ENCODE data around the gene CPNE8. TPM values are rescaled to one million over a fixed set of nuclear protein-coding genes. Genes with fewer than 3 reads are reported as not detected.

Gene CPNE8
- total and polyA plus RNA-seq, 2 experiments from 2014 or later, result 3.5 to 4.1 TPM

GRCh38 chr12:38775457-38775856 lies 129.9 kb downstream of the CPNE8 start:
- Histone ChIP-seq H3K79me2 (ENCODE audit: insufficient read depth) (no peaks in the 10 kb centered on the region), H4K20me1 (ENCODE audit: insufficient read depth) (no peaks in the 10 kb centered on the region), H3K27ac (no peak overlapping the region), H3K9me2 (ENCODE audit: insufficient read depth) (no peaks in the 10 kb centered on the region), H3K36me3 (ENCODE audit: low read depth) (no peaks in the 10 kb centered on the region), H3K4me1 (ENCODE audit: insufficient read depth) (no peaks in the 10 kb centered on the region), H3K27me3 (replicated peaks; ENCODE audit: insufficient read depth) (no peaks in the 10 kb centered on the region), H3K4me3 (no peak overlapping the region), H3K9me3 (ENCODE audit: low read depth) (no peaks in the 10 kb centered on the region), H2AFZ (no peak overlapping the region), H3F3A (ENCODE audit: insufficient read depth) (no peaks in the 10 kb centered on the region), H3K4me2 (ENCODE audit: unreplicated experiment) (no peak overlapping the region), H3K9ac (no peak overlapping the region)
- no peak for DNase-seq
- TF ChIP-seq EZH2phosphoT487 (IDR thresholded peaks at IDR 0.05; ENCODE audit: insufficient read depth, low read depth) (no peak), EZH2 (IDR thresholded peaks at IDR 0.05; ENCODE audit: insufficient read depth, poor library complexity, severe bottlenecking) (no peak)
- in situ Hi-C loops (cut with MboI), result no loop called here

DNA sequence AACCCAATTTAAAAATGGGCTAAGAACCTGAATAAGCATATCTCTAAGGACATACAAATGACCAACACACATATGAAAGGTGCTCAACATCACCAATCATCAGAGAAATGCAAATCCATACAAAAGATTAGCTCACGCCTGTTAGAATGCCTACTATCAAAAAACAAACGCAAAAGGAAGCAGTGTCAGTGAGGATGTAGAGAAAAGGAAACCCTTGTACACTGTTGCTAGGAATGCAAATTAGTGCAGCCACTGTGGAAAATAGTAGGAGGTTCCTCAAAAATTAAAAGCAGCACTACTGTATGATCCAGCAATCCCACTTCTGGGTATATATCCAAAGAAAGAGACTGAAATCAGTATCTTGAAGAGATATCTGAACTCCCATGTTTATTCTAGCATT lies 133.0 kb downstream of the CPNE8 start:
- no peak overlapping the region for H3K27ac ChIP-seq
- H3F3A ChIP-seq (ENCODE audit: insufficient read depth), result no peaks in the 10 kb centered on the region
- WGBS, 2 experiments (ENCODE audit: low coverage in 1 of 2, low lambda C conversion rate in 2 of 2, missing lambda C conversion rate in 2 of 2), result 89 to 93% methylated on average over 2 of the region's 2 CpGs
- no peak overlapping the region for H3K4me2 ChIP-seq (ENCODE audit: unreplicated experiment)
- no peaks in the 10 kb centered on the region for H3K27me3 ChIP-seq (replicated peaks; ENCODE audit: insufficient read depth)
- no peaks in the 10 kb centered on the region for H3K79me2 ChIP-seq (ENCODE audit: insufficient read depth)
- TF ChIP-seq EZH2phosphoT487 (IDR thresholded peaks at IDR 0.05; ENCODE audit: insufficient read depth, low read depth) (no peak), EZH2 (IDR thresholded peaks at IDR 0.05; ENCODE audit: insufficient read depth, poor library complexity, severe bottlenecking) (no peak)
- no peaks in the 10 kb centered on the region for H3K9me3 ChIP-seq (ENCODE audit: low read depth)
- no peaks in the 10 kb centered on the region for H3K4me1 ChIP-seq (ENCODE audit: insufficient read depth)
- H2AFZ ChIP-seq, result no peak overlapping the region
- no peak overlapping the region for H3K4me3 ChIP-seq
- DNase-seq, result no peak
- no peaks in the 10 kb centered on the region for H3K36me3 ChIP-seq (ENCODE audit: low read depth)
- no peaks in the 10 kb centered on the region for H4K20me1 ChIP-seq (ENCODE audit: insufficient read depth)
- no peak overlapping the region for H3K9ac ChIP-seq
- in situ Hi-C loops (cut with MboI), result no loop called here
- H3K9me2 ChIP-seq (ENCODE audit: insufficient read depth), result no peaks in the 10 kb centered on the region

DNA sequence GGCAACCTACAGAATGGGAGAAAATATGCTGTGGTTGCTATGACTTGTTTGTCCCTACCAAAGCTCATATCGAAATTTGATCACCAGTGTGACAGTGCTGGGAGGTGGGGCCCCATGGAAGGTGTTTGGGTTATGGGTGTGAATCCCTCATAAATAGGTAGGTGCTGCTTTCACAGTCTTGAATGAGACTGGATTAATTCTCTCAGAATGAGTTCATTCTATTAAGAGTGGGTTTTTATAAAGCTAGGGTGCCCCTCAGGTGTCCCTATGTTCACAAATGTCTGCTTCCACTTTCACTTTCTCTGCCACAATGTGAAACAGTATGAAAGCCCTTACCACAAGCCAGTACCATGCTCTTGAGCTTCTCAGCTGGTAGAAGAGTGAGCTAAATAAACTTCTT lies 133.5 kb downstream of the CPNE8 start:
- Histone ChIP-seq H3K79me2 (ENCODE audit: insufficient read depth) (no peaks in the 10 kb centered on the region), H3K9me2 (ENCODE audit: insufficient read depth) (no peaks in the 10 kb centered on the region), H3K4me1 (ENCODE audit: insufficient read depth) (no peaks in the 10 kb centered on the region), H3K4me2 (ENCODE audit: unreplicated experiment) (no peak overlapping the region), H4K20me1 (ENCODE audit: insufficient read depth) (no peaks in the 10 kb centered on the region), H3F3A (ENCODE audit: insufficient read depth) (no peaks in the 10 kb centered on the region), H3K27me3 (replicated peaks; ENCODE audit: insufficient read depth) (no peaks in the 10 kb centered on the region), H3K9me3 (ENCODE audit: low read depth) (no peaks in the 10 kb centered on the region), H3K4me3 (no peak overlapping the region), H3K27ac (no peak overlapping the region), H3K9ac (no peak overlapping the region), H2AFZ (no peak overlapping the region), H3K36me3 (ENCODE audit: low read depth) (no peaks in the 10 kb centered on the region)
- 78 to 82% methylated on average over 1 of the region's 1 CpG for WGBS, 2 experiments (ENCODE audit: low coverage in 1 of 2, low lambda C conversion rate in 2 of 2, missing lambda C conversion rate in 2 of 2)
- TF ChIP-seq EZH2phosphoT487 (IDR thresholded peaks at IDR 0.05; ENCODE audit: insufficient read depth, low read depth) (no peak), EZH2 (IDR thresholded peaks at IDR 0.05; ENCODE audit: insufficient read depth, poor library complexity, severe bottlenecking) (no peak)
- in situ Hi-C loops (cut with MboI), result no loop called here
- DNase-seq, result no peak

DNA sequence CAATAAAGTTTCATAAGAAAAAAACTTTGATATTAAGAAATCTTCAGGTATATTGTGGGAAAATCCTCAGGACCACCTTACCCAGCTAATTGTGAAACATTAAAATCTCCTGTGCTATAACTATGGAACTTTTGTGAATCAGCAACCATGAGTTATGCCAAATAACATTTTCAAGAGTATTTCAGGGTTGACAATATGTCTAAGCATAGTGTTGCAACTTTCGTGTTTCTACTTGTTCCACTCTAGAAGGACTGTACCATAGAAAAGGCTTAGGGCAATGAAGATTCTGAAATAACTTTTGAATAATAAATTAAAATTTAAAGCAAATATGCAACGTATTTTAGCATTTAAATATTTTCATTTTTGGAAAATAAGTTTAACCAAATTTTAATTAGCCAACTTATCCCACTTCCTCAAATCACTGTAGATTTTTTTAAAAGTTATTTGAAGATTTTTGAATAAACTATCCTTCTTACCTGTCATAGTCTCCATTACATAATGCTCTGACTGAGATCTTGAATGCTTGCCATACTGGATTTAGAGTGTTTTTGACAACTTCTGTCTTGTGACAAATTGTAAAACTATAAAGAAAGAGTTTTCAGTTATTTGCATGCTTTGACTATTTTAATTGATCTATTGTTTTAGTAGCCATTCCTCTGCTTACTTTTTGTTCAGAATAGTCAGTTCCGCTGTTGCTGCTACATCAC lies 143.6 kb downstream of the CPNE8 start:
- Histone ChIP-seq H4K20me1 (ENCODE audit: insufficient read depth) (no peaks in the 10 kb centered on the region), H3K36me3 (ENCODE audit: low read depth) (no peaks in the 10 kb centered on the region), H3K27ac (no peak overlapping the region), H3K9ac (no peak overlapping the region), H3K9me2 (ENCODE audit: insufficient read depth) (no peaks in the 10 kb centered on the region), H3K4me1 (ENCODE audit: insufficient read depth) (no peaks in the 10 kb centered on the region), H3F3A (ENCODE audit: insufficient read depth) (no peaks in the 10 kb centered on the region), H3K4me2 (ENCODE audit: unreplicated experiment) (no peak overlapping the region), H3K4me3 (no peak overlapping the region), H3K27me3 (replicated peaks; ENCODE audit: insufficient read depth) (no peaks in the 10 kb centered on the region), H3K79me2 (ENCODE audit: insufficient read depth) (no peaks in the 10 kb centered on the region), H3K9me3 (ENCODE audit: low read depth) (no peaks in the 10 kb centered on the region), H2AFZ (no peak overlapping the region)
- no peak for DNase-seq
- in situ Hi-C loops (cut with MboI), result no loop called here
- TF ChIP-seq EZH2 (IDR thresholded peaks at IDR 0.05; ENCODE audit: insufficient read depth, poor library complexity, severe bottlenecking) (no peak), EZH2phosphoT487 (IDR thresholded peaks at IDR 0.05; ENCODE audit: insufficient read depth, low read depth) (no peak)
- WGBS, 2 experiments (ENCODE audit: low coverage in 1 of 2, low lambda C conversion rate in 2 of 2, missing lambda C conversion rate in 2 of 2), result 82 to 86% methylated on average over 3 of the region's 3 CpGs

- no peaks in the 10 kb centered on the region for H3K4me1 ChIP-seq (ENCODE audit: insufficient read depth)
These were observed 144.3 kb downstream of the CPNE8 start for GRCh38 chr12:38761111-38761510.

More at GRCh38 chr12:38761111-38761510, 144.3 kb downstream of the CPNE8 start:
- Histone ChIP-seq H3K4me2 (ENCODE audit: unreplicated experiment) (no peak overlapping the region), H3K4me3 (no peak overlapping the region), H3K27me3 (replicated peaks; ENCODE audit: insufficient read depth) (no peaks in the 10 kb centered on the region), H3K79me2 (ENCODE audit: insufficient read depth) (no peaks in the 10 kb centered on the region), H3K9ac (no peak overlapping the region), H3K9me3 (ENCODE audit: low read depth) (no peaks in the 10 kb centered on the region), H4K20me1 (ENCODE audit: insufficient read depth) (no peaks in the 10 kb centered on the region), H3F3A (ENCODE audit: insufficient read depth) (no peaks in the 10 kb centered on the region), H3K36me3 (ENCODE audit: low read depth) (no peaks in the 10 kb centered on the region), H3K9me2 (ENCODE audit: insufficient read depth) (no peaks in the 10 kb centered on the region), H3K27ac (no peak overlapping the region), H2AFZ (no peak overlapping the region)
- no peak for DNase-seq
- 94 to 96% methylated on average over 1 of the region's 1 CpG for WGBS, 2 experiments (ENCODE audit: low coverage in 1 of 2, low lambda C conversion rate in 2 of 2, missing lambda C conversion rate in 2 of 2)
- in situ Hi-C loops (cut with MboI), result no loop called here
- TF ChIP-seq EZH2 (IDR thresholded peaks at IDR 0.05; ENCODE audit: insufficient read depth, poor library complexity, severe bottlenecking) (no peak), EZH2phosphoT487 (IDR thresholded peaks at IDR 0.05; ENCODE audit: insufficient read depth, low read depth) (no peak)

Measured in GM23248 (cell line).